KG1 (cell line): Measurements from ENCODE around the gene MSH3.
"Not testable (repeated sequence)": the region's sequence is repeated elsewhere in the genome, so short reads cannot be mapped to it uniquely, and the experiment has no call there.

Experiments used
- DNase-seq: peaks from one replicate; lab custom pipeline; 2025; lab: John Stamatoyannopoulos, UW

MSH3 gene

GRCh38 chr5:80797428-80798024, 143.1 kb downstream of the MSH3 start:
- DNase-seq, result no peak

GRCh38 chr5:80798166-80798565, 143.7 kb downstream of the MSH3 start:
- no peak for DNase-seq

- no peak for DNase-seq
Observed at GRCh38 chr5:80798633-80799032, 144.2 kb downstream of the MSH3 start.

- no peak for DNase-seq
Observed at GRCh38 chr5:80799041-80799440, 144.6 kb downstream of the MSH3 start.

GRCh38 chr5:80799573-80799972, 145.1 kb downstream of the MSH3 start:
- DNase-seq, result no peak

- no peak for DNase-seq
Observed at GRCh38 chr5:80804332-80804731, 149.9 kb downstream of the MSH3 start.

- DNase-seq, result no peak
Observed at GRCh38 chr5:80805038-80805437, 150.6 kb downstream of the MSH3 start.

- DNase-seq, result no peak
Observed at GRCh38 chr5:80806929-80807328, 152.5 kb downstream of the MSH3 start.

- DNase-seq, result no peak
Observed at GRCh38 chr5:80809451-80809850, 155.0 kb downstream of the MSH3 start.

- no peak for DNase-seq
Observed at GRCh38 chr5:80810425-80810824, 156.0 kb downstream of the MSH3 start.

- DNase-seq, result no peak
Observed at GRCh38 chr5:80816590-80816989, 162.1 kb downstream of the MSH3 start.

- DNase-seq, result no peak
Observed at GRCh38 chr5:80820685-80821084, 166.2 kb downstream of the MSH3 start.

- no peak for DNase-seq
Observed at GRCh38 chr5:80822640-80823039, 168.2 kb downstream of the MSH3 start.

GRCh38 chr5:80824159-80824558, 169.7 kb downstream of the MSH3 start:
- not testable (repeated sequence) for DNase-seq

GRCh38 chr5:80825786-80826460, 171.5 kb downstream of the MSH3 start:
- no peak for DNase-seq

- no peak for DNase-seq
Observed at GRCh38 chr5:80834710-80835109, 180.3 kb downstream of the MSH3 start.

GRCh38 chr5:80835128-80835527, 180.7 kb downstream of the MSH3 start:
- DNase-seq, result no peak

- no peak for DNase-seq
Observed at GRCh38 chr5:80837679-80838078, 183.2 kb downstream of the MSH3 start.

GRCh38 chr5:80841026-80841797, 186.8 kb downstream of the MSH3 start:
- not testable (repeated sequence) for DNase-seq

- not testable (repeated sequence) for DNase-seq
Observed at GRCh38 chr5:80846422-80846821, 192.0 kb downstream of the MSH3 start.

GRCh38 chr5:80850168-80850567, 195.7 kb downstream of the MSH3 start:
- not testable (repeated sequence) for DNase-seq

GRCh38 chr5:80852331-80853245, 198.1 kb downstream of the MSH3 start:
- no peak for DNase-seq
